Mesenchymal stem cell (in vitro differentiated cells and primary cell): ENCODE results near the gene TOM1L2.

Source experiments
- DNase-seq: peaks from one replicate; pipeline ENCODE4 v3.0.0-alpha.2; 2013
- H2AFZ ChIP-seq: one replicate; pipeline ENCODE4 v1.6.1; 2013; ENCODE audit warnings: low read depth, mild to moderate bottlenecking, control low read depth, inconsistent platforms, low read length, moderate library complexity
- H2AK5ac ChIP-seq: 2 replicates; pipeline ENCODE4 v1.6.1; 2013; ENCODE audit warnings: low read length, moderate library complexity, mild to moderate bottlenecking, inconsistent platforms; ENCODE audit not compliant: severe bottlenecking
- H2BK120ac ChIP-seq: one replicate; pipeline ENCODE4 v1.6.1; 2013; ENCODE audit warnings: low read depth, mild to moderate bottlenecking, inconsistent platforms, low read length, moderate library complexity
- H2BK12ac ChIP-seq, 2 experiments: one replicate each; pipeline ENCODE4 v1.6.1; 2013; ENCODE audit warnings: inconsistent platforms in 2 of 2, low read length in 2 of 2, mild to moderate bottlenecking in 2 of 2, moderate library complexity in 2 of 2, control low read depth in 1 of 2
- H2BK15ac ChIP-seq: one replicate; pipeline ENCODE4 v1.6.1; 2013; ENCODE audit warnings: mild to moderate bottlenecking, low read depth, inconsistent platforms; ENCODE audit not compliant: poor library complexity, severe bottlenecking
- H2BK5ac ChIP-seq: 2 replicates; pipeline ENCODE4 v1.6.1; 2013; ENCODE audit warnings: low read depth, mild to moderate bottlenecking, low read length, control low read depth, inconsistent platforms; ENCODE audit not compliant: poor library complexity, severe bottlenecking
- H3K14ac ChIP-seq, 2 experiments: one replicate each; pipeline ENCODE4 v1.6.1; 2013; ENCODE audit warnings: inconsistent platforms in 2 of 2, low read length in 2 of 2, control low read depth in 1 of 2, mild to moderate bottlenecking in 1 of 2, moderate library complexity in 1 of 2
- H3K18ac ChIP-seq, 2 experiments: one replicate each; pipeline ENCODE4 v1.6.1; 2013; ENCODE audit warnings: inconsistent platforms in 2 of 2, low read length in 2 of 2, control low read depth in 1 of 2, low read depth in 1 of 2, mild to moderate bottlenecking in 1 of 2
- H3K23ac ChIP-seq, 2 experiments: one replicate each; pipeline ENCODE4 v1.6.1; 2013; ENCODE audit warnings: inconsistent platforms in 2 of 2, low read length in 2 of 2, mild to moderate bottlenecking in 2 of 2, moderate library complexity in 2 of 2, control low read depth in 1 of 2
- H3K27ac ChIP-seq: 2 replicates; pipeline ENCODE4 v1.5.1; 2013; ENCODE audit warnings: mild to moderate bottlenecking, moderate library complexity, low read length, control low read depth, inconsistent platforms; ENCODE audit not compliant: poor library complexity, severe bottlenecking
- H3K27me3 ChIP-seq, 2 experiments: 2 replicates each; pipeline versions ENCODE4 v1.6.1 to v1.7.0; 2013; ENCODE audit warnings: low read length in 2 of 2, mild to moderate bottlenecking in 2 of 2, moderate library complexity in 2 of 2, control low read depth in 1 of 2, inconsistent platforms in 1 of 2; ENCODE audit not compliant: control insufficient read depth in 1 of 2, insufficient read depth in 1 of 2
- H3K36me3 ChIP-seq, 2 experiments: 2 replicates each; pipeline versions ENCODE4 v1.6.1 to v1.7.0; 2013; ENCODE audit warnings: low read length in 2 of 2, control low read depth in 1 of 2, inconsistent platforms in 1 of 2, low read depth in 1 of 2, mild to moderate bottlenecking in 1 of 2; ENCODE audit not compliant: insufficient read depth in 2 of 2, control insufficient read depth in 1 of 2
- H3K4ac ChIP-seq, 2 experiments: one replicate each; pipeline ENCODE4 v1.6.1; 2013; ENCODE audit warnings: inconsistent platforms in 2 of 2, low read length in 2 of 2, mild to moderate bottlenecking in 2 of 2, moderate library complexity in 2 of 2, control low read depth in 1 of 2, low read depth in 1 of 2
- H3K4me1 ChIP-seq: 2 replicates; pipeline ENCODE4 v1.6.1; 2013; ENCODE audit warnings: low read depth, low read length, control low read depth; ENCODE audit not compliant: control insufficient read depth, insufficient read depth
- H3K4me2 ChIP-seq: 2 replicates; pipeline ENCODE4 v1.6.1; 2013; ENCODE audit warnings: low read length, mild to moderate bottlenecking, inconsistent platforms; ENCODE audit not compliant: poor library complexity, severe bottlenecking
- H3K4me3 ChIP-seq, 2 experiments: 2 replicates each; pipeline versions ENCODE4 v1.5.1 to v1.7.0; 2013; ENCODE audit warnings: low read length in 2 of 2, mild to moderate bottlenecking in 2 of 2, control low read depth in 1 of 2, low read depth in 1 of 2; ENCODE audit not compliant: insufficient read depth in 1 of 2
- H3K79me1 ChIP-seq: replicated peaks from 2 replicates; pipeline ENCODE4 v1.6.1; 2013; ENCODE audit warnings: mild to moderate bottlenecking, control low read depth, low read length, inconsistent platforms; ENCODE audit not compliant: poor library complexity, severe bottlenecking
- H3K9ac ChIP-seq: 2 replicates; pipeline ENCODE4 v1.7.0; 2013; ENCODE audit warnings: mild to moderate bottlenecking, low read length, moderate library complexity
- H3K9me3 ChIP-seq: 2 replicates; pipeline ENCODE4 v1.7.0; 2013; ENCODE audit warnings: mild to moderate bottlenecking, low read length; ENCODE audit not compliant: control insufficient read depth
- H4K8ac ChIP-seq: one replicate; pipeline ENCODE4 v1.6.1; 2013; ENCODE audit warnings: inconsistent platforms, mild to moderate bottlenecking, low read length, moderate library complexity
- H4K91ac ChIP-seq: one replicate; pipeline ENCODE4 v1.6.1; 2013; ENCODE audit warnings: mild to moderate bottlenecking, low read length, inconsistent platforms
- WGBS: methylation state at CpG from one replicate; pipeline ENCODE4 v1.1.7; 2013; ENCODE audit warnings: mixed read lengths; 5-methylcytosine and 5-hydroxymethylcytosine counted together

The TOM1L2 gene

DNA sequence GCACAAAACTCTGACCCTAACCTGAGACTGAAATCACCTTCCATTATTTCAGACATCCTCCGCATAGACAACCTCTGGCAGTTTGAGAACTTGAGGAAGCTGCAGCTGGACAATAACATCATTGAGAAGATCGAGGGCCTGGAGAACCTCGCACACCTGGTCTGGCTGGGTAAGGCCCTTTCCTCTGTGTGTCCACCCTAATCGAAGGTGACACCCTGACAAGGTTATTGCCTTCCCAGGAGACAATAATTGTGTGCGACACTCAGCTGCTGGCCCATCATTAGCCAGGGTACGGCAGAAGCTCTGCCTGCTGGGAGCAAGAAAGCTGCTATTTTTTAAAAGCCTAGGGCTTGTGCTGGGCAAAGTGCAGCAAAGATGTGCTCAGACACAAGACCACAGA, 11.6 kb upstream of the TOM1L2 start:
- Histone ChIP-seq H3K9ac (no peak overlapping the region), H3K14ac (no peak overlapping the region), H3K4me1 (peaks cover 5% of the 10 kb centered on the region), H4K8ac (no peak overlapping the region), H3K27ac (no peak overlapping the region), H3K4ac (no peak overlapping the region), H3K18ac (no peak overlapping the region), H3K27me3 (no peaks in the 10 kb centered on the region), H2AK5ac (no peak overlapping the region), H2BK15ac (no peak overlapping the region), H3K79me1 (no peaks in the 10 kb centered on the region), H3K23ac (no peak overlapping the region), H2BK5ac (no peak overlapping the region), H2AFZ (no peak overlapping the region), H3K4me3 (no peak overlapping the region), H3K9me3 (no peaks in the 10 kb centered on the region), H2BK12ac (no peak overlapping the region), H2BK120ac (no peak overlapping the region), H3K36me3 (no peaks in the 10 kb centered on the region), H4K91ac (no peak overlapping the region), H3K4me2 (no peak overlapping the region)
- DNase-seq = no peak
- 90% methylated on average over 6 of the region's 6 CpGs for WGBS

DNA sequence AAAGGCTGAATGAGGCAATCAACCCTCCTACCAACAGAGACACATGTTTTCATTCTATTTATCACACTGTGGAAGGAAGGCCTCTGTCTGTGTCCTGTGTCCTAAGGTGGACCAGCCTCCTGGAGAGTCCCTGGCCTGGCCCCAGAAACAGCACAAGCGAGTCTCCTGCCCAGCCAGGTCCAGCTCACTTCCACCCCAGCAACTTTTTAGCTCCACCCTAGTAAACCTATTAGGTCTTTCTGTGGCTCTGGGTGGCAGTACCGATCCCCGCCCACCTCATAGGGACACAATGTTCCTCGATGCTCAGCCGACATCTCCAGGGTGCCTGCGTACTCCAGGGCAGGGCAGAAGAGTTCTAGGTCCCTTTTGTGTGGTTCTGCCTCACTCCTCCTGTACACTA, 11.2 kb upstream of the TOM1L2 start:
- H4K8ac ChIP-seq = no peak overlapping the region
- no peak overlapping the region for H4K91ac ChIP-seq
- H3K18ac ChIP-seq = no peak overlapping the region
- no peak for DNase-seq
- H3K14ac ChIP-seq = no peak overlapping the region
- H3K9me3 ChIP-seq = no peaks in the 10 kb centered on the region
- H2BK120ac ChIP-seq = no peak overlapping the region
- H3K9ac ChIP-seq = no peak overlapping the region
- WGBS = 90% methylated on average over 6 of the region's 6 CpGs
- peaks cover 1% of the 10 kb centered on the region for H3K4me1 ChIP-seq
- no peak overlapping the region for H2BK15ac ChIP-seq
- no peak overlapping the region for H3K4me3 ChIP-seq
- no peak overlapping the region for H3K23ac ChIP-seq
- no peak overlapping the region for H2AK5ac ChIP-seq
- no peak overlapping the region for H2AFZ ChIP-seq
- H3K27ac ChIP-seq = no peak overlapping the region
- H3K36me3 ChIP-seq = no peaks in the 10 kb centered on the region
- H3K27me3 ChIP-seq = no peaks in the 10 kb centered on the region
- no peak overlapping the region for H2BK5ac ChIP-seq
- no peaks in the 10 kb centered on the region for H3K79me1 ChIP-seq
- H3K4ac ChIP-seq = no peak overlapping the region
- H3K4me2 ChIP-seq = no peak overlapping the region
- no peak overlapping the region for H2BK12ac ChIP-seq

DNA sequence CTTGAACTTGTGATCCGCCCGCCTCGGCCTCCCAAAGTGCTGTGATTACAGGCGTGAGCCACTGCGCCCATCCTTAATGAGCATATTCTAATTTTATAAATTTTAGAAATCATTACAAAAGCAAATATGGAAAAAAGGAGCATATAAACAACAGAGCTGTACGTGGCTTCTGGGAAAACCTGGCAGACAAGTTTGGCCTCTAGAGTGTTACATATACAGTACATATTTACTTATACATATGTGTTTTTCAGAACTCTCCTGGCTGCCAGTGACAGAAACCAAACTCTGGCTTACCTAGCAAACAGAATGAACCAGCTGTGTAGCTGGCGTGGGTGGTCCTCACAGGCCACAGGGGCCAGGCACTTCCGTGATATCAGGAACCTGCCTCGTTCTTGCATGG, 10.6 kb upstream of the TOM1L2 start:
- no peak overlapping the region for H3K23ac ChIP-seq
- no peak overlapping the region for H3K4me2 ChIP-seq

DNA sequence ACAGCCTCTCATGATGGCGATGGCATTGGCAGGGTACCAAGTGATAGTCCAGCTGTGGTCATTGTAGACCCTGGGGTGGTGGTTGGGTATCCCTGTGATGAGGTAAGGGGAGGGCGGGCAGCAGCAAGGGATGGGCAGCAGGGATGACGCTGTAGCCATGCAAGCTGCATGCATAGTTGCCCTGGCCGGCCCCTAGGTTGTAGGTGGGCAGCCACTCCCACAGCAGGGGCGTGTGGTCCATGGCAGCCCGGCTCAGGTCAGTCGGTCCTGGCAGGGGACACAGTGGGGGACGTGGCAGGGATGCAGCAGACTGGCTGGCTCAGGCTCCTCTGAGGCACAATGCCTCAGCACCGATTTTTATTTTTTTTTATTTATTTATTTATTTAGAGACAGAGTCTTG, 9.1 kb upstream of the TOM1L2 start:
- no peak overlapping the region for H2BK15ac ChIP-seq
- H3K9me3 ChIP-seq = no peaks in the 10 kb centered on the region
- no peaks in the 10 kb centered on the region for H3K4me1 ChIP-seq
- no peak overlapping the region for H2BK120ac ChIP-seq
- 91% methylated on average over 8 of the region's 9 CpGs for WGBS
- no peak overlapping the region for H3K27ac ChIP-seq
- H3K9ac ChIP-seq = no peak overlapping the region
- no peak for DNase-seq
- H2AK5ac ChIP-seq = no peak overlapping the region
- H2BK5ac ChIP-seq = no peak overlapping the region
- H3K18ac ChIP-seq = no peak overlapping the region
- no peak overlapping the region for H4K91ac ChIP-seq
- no peak overlapping the region for H3K4ac ChIP-seq
- H2BK12ac ChIP-seq = no peak overlapping the region
- no peak overlapping the region for H3K4me3 ChIP-seq
- H4K8ac ChIP-seq = no peak overlapping the region
- no peaks in the 10 kb centered on the region for H3K27me3 ChIP-seq
- no peaks in the 10 kb centered on the region for H3K79me1 ChIP-seq
- H2AFZ ChIP-seq = no peak overlapping the region
- H3K23ac ChIP-seq = no peak overlapping the region
- no peaks in the 10 kb centered on the region for H3K36me3 ChIP-seq
- H3K4me2 ChIP-seq = no peak overlapping the region
- H3K14ac ChIP-seq = no peak overlapping the region

More for the DNA sequence above, 10.6 kb upstream of the TOM1L2 start:
- no peak overlapping the region for H4K91ac ChIP-seq
- no peak overlapping the region for H4K8ac ChIP-seq
- no peak overlapping the region for H2BK12ac ChIP-seq
- no peak overlapping the region for H3K27ac ChIP-seq
- no peaks in the 10 kb centered on the region for H3K27me3 ChIP-seq
- no peak overlapping the region for H3K4ac ChIP-seq
- H3K9me3 ChIP-seq = no peaks in the 10 kb centered on the region
- H3K4me3 ChIP-seq = no peak overlapping the region
- H2BK120ac ChIP-seq = no peak overlapping the region
- no peak for DNase-seq
- H2BK5ac ChIP-seq = no peak overlapping the region
- H2AK5ac ChIP-seq = no peak overlapping the region
- H3K79me1 ChIP-seq = no peaks in the 10 kb centered on the region
- no peak overlapping the region for H3K18ac ChIP-seq
- no peak overlapping the region for H2BK15ac ChIP-seq
- H3K4me1 ChIP-seq = no peaks in the 10 kb centered on the region
- 93% methylated on average over 4 of the region's 9 CpGs for whole genome bisulfite sequencing
- no peak overlapping the region for H3K14ac ChIP-seq
- H3K9ac ChIP-seq = no peak overlapping the region
- H3K36me3 ChIP-seq = no peaks in the 10 kb centered on the region
- H2AFZ ChIP-seq = no peak overlapping the region
